ENCODE results near the gene VWA5B2. TPM values are rescaled to one million over a fixed set of nuclear protein-coding genes. Genes with fewer than 3 reads are reported as not detected.
"Not testable (repeated sequence)": the region's sequence is repeated elsewhere in the genome, so short reads cannot be mapped to it uniquely, and the experiment has no call there.

The VWA5B2 gene
- polyA plus RNA-seq, 1 donor, result 0.40 TPM

GRCh38 chr3:184241447-184242296 lies 12.3 kb downstream of the VWA5B2 start:
- DNase-seq (ENCODE audit: low read depth), result no peak

DNA sequence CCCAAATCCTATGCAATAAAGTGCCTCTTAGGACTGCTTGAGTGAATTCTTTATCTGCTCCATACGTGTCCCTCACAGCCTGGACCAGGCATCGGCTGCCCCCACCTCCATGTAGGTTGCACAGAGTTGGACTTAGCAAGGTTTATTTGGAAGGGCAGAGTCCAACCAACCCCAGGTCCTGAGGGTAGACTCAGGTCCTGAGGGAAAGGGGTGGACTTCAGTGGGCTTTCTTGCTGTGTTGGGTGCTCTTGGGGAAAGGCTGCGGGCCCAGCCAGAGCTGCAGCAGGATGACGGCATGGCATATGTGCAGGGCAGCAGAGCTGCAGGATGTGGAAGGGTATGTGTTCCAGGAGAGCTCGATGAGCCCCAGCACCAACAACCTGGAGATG lies 12.9 kb downstream of the VWA5B2 start:
- DNase-seq (ENCODE audit: low read depth), result no peak

GRCh38 chr3:184248454-184249411 lies 19.3 kb downstream of the VWA5B2 start, which contains the start of gene ALG3:
Gene ALG3, minus strand, starts transcription at chr3:184248962. Its CDS starts 22 bp downstream, at chr3:184248940.
- peak; percentile 46 for DNase-seq (ENCODE audit: low read depth)

- peak; percentile 94 for DNase-seq (ENCODE audit: low read depth)
These were observed 20.2 kb downstream of the VWA5B2 start, which contains the start of gene EEF1AKMT4 for GRCh38 chr3:184249412-184250166. Gene EEF1AKMT4, plus strand, starts transcription at chr3:184249672. Its CDS starts 23 bp downstream, at chr3:184249695.

GRCh38 chr3:184250167-184250828 lies 20.9 kb downstream of the VWA5B2 start:
- no peak for DNase-seq (ENCODE audit: low read depth)

GRCh38 chr3:184255291-184256039 lies 26.1 kb downstream of the VWA5B2 start:
- no peak for DNase-seq (ENCODE audit: low read depth)

GRCh38 chr3:184257083-184257915 lies 27.9 kb downstream of the VWA5B2 start:
- no peak for DNase-seq (ENCODE audit: low read depth)

DNA sequence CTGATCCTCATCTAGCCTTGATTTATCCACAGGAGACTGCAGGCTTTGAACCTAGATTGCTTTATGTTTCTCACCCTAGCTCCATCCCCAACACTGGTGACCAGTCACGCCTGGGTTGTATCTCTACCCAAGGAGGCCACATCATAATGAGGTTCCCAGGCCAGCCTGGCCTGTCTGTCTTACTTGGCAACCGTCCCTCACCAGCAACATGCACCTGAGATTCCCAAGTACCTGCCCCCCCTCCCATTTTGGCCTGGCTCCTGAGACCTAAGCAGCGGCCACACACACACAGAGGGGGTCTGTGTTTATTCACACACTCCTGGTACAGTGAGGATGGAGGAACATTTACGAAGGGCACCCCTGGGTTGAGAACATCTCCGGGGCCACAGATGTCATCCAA lies 29.5 kb downstream of the VWA5B2 start:
- DNase-seq (ENCODE audit: low read depth), result no peak

DNA sequence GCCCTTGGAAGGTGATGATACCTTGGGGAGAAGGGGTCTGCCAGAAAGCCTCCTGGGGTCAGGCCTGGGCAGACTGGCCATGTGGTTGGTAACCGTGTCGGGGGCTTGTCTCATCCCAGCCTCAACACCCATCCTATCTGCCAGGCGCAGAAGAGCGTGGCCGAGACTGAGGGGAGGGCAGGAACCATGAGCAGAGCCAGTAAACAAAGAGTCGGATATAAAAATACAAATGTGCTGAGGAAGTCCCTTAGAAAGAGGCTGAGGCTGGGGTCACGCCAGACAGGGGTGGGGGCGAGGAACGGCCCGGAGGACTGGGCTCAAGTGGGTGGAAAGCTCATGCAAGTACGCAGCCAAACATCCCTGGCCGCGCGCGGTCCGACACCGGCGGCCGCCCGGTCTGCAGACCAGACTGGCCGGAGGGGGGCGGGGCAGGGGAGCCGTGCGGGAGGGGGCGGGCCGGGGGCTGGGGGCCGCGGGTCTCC lies 30.1 kb downstream of the VWA5B2 start:
- DNase-seq (ENCODE audit: low read depth), result no peak

DNA sequence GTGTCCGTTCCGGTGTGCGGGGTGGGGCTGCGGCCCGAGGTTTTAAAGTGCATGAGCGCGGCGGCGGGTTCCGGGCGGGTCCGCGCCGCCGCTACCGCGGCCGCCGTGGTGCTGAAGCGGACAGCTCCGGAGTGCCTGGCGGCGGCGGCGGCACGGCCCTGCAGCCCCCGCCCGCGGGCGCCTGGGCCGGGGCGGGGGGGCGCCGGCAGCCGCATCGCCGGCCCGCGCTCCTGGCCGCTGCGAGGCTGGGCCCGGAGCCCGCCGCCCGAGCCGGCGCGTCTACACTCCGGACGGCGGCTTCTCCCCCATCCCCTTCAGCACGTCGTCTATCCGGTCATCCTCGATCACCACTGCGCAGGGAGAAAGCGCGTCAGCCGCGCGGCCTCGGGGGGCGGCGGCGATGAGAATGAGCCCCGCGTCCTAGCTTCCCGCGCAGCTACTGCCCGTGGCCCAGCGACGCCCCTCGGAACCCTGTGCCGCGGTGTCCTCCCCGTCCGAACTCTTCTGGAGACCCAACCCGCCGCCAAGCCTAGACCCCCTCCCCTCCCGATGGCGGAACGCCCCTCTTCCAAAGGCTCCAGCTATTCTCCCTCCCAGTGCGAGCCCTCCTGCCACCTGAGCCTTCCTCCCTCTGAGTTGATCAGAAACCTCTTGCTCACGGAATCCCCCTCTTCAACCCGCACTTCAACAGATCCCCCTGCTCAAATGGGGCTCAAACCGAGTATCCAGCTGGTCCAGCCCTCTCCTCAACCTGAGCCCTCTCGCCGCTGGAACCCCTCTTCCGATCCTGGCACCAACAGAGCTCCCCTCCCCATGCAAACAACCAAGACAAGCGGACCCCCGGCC lies 30.7 kb downstream of the VWA5B2 start:
- DNase-seq (ENCODE audit: low read depth), result no peak

DNA sequence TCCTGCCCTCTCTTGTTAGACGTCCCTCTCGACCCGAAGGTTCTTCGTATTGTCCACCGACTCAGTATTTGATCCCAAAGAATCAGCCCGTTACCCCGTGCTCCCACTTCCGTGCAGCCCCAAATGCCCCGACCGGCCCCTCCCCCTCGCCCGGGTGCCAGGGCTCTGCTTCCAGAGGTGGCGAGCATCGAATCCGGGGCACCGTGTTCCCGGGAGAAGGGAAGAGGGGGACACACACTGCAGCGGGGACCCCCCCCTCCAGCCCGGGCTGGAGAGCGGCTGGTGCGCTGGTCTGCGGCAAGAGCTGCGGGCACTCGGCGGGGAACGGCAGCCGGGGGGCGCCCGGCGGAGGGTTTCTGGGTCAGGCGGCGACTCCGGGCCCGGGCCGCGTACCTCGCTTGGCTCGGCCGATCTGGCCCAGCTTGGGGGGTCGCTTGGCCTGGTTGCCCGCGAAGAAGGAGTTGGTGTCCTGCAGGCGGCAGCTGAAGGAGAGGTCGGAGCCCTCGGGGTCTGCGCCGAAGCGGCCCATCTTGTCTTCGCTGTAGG lies 31.4 kb downstream of the VWA5B2 start:
- no peak for DNase-seq (ENCODE audit: low read depth)

DNA sequence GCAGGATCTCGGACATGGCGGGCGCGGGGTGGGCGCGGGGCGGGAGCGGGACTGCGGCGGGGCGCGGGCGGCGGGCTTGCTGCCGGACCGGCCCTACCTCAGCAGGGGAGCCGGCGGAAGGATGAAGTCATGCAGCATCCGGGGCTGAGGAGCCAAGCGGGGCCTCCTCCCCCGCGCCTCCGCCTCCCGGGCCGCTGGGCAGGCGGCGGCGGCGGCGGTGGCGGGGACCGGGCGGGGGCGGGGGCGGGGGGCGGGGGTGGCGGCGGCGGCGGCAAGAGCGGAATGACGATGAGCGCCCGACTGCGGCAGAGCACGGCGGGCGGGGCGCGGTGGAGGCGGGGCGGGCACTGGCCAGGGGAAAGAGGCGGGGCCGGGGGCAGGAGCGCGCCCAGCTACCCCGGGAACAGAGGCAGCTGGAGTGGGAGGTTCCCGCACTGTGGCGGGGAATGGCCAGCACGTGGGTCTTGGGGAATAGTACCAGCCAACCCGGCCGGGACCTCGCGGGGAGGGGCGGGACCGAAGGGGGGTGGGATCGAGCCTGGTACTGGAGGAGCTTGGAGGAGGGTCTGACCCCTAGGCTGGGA lies 32.0 kb downstream of the VWA5B2 start, which contains the start of gene CAMK2N2:
TSS of gene CAMK2N2 (minus strand) at position 284 of the 584 bp plus-strand sequence. CDS start at position 16, 268 bp downstream.
- no peak for DNase-seq (ENCODE audit: low read depth)

- no peak for DNase-seq (ENCODE audit: low read depth)
These were observed 32.7 kb downstream of the VWA5B2 start for GRCh38 chr3:184261854-184262763.

DNA sequence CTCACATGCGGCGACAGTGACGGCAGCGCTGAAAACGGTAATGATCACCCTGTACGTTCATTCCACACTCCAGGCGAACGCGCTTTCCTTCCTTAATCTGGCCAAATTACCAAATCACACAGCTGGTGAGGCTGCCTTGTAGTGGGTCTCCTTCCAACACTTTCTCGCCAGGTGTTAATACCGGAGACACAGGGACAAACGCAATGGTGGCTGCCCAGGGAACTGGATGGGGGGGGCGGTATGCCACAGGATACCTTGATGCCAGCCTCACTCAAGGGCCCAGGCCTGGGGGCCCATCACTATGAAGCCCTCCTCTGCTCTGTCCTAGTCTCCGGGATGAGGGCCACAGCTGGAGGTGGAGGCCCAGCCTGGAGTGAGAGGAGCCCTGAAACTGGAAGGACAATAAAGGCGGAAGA lies 33.4 kb downstream of the VWA5B2 start:
- DNase-seq (ENCODE audit: low read depth), result no peak

DNA sequence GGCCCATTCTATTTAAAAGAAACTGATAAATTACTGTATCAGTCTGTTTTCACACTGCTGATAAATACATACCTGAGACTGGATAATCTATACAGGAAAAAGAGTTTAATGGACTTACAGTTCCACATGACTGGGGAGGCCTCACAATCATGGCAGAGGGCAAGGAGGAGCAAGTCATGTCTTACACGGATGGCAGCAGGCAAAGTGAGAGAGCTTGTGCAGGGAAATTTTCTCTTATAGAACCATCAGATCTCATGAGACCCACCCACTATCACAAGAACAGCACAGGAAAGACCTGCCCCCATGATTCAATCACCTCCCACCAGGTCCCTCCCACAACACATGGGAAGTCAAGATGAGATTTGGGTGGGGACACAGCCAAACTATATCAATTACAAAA lies 37.9 kb downstream of the VWA5B2 start:
- not testable (repeated sequence) for DNase-seq (ENCODE audit: low read depth)

DNA sequence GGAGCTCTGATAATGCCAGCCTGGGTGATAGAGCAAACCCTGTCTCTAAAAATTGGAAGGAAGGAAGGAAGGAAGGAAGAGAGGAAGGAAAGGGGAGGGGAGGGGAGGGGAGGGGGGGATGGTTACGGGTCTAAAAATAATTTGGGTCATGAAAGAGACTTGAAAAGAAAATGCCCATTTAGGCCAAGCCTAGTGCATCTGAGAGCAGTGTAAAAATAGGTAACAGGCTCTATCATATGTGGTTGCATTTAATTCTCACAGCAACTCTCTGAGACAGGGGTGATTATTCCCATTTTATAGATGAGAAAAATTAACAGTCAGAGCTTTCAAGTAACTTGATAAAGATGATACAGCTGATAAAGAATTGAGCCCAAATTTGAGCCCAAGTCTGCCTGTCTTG lies 42.9 kb downstream of the VWA5B2 start:
- DNase-seq (ENCODE audit: low read depth), result no peak
